ENCODE measurements around the gene CYP4A22.
"Not testable (repeated sequence)": the region's sequence is repeated elsewhere in the genome, so short reads cannot be mapped to it uniquely, and the experiment has no call there.

DNA sequence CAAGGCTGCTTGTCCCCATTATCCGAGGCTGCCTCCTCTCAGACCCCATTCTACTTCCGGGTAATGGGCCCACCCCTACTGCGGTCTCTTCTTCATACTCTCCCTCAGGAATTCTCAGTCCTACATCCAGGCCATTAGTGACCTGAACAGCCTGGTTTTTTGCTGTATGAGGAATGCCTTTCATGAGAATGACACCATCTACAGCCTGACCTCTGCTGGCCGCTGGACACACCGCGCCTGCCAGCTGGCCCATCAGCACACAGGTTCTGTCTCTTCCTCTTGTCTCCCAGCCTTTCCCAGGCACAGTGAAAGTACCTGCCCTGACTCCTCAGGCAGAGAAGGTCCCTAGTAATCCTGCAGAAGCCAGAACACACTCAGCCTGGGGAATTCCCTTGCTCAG is 6.4 kb downstream of the CYP4A22 start:
- TF ChIP-seq CTCF, POLR2A, EP300 (IDR thresholded peaks at IDR 0.05): not testable (repeated sequence)
